HepG2 (cell line): ENCODE measurements around the gene CRNKL1.

Source experiments
- ARNT2 ChIP-seq: sonication (generic); formaldehyde crosslinking; IDR thresholded peaks from 2 replicates; pipeline ENCODE4 v1.8.0; 2022; ENCODE audit warnings: mild to moderate bottlenecking, low read depth, missing genetic modification reagents, moderate library complexity
- MTF2 ChIP-seq: sonication (generic); formaldehyde crosslinking; IDR thresholded peaks from 2 replicates; pipeline ENCODE4 v1.5.0; 2020; ENCODE audit warnings: missing genetic modification reagents, borderline replicate concordance
- NR2C2 ChIP-seq: sonication (generic); formaldehyde crosslinking; IDR thresholded peaks from 2 replicates; pipeline ENCODE4 v1.4.0; 2020; ENCODE audit warnings: missing genetic modification reagents, mild to moderate bottlenecking, moderate library complexity, borderline replicate concordance
- POLR2AphosphoS5 ChIP-seq: IDR thresholded peaks from 2 replicates; pipeline ENCODE4 v1.6.1; 2012; ENCODE audit warnings: low read depth, low read length
- TARDBP ChIP-seq: sonication (generic); formaldehyde crosslinking; IDR thresholded peaks from 2 replicates; pipeline ENCODE4 v1.8.0; 2022; ENCODE audit warnings: mild to moderate bottlenecking, missing genetic modification reagents
- WIZ ChIP-seq: sonication (generic); formaldehyde crosslinking; IDR thresholded peaks from 2 replicates; pipeline ENCODE4 v1.5.1; 2020; ENCODE audit warnings: mild to moderate bottlenecking, missing genetic modification reagents
- ZBTB7B ChIP-seq: sonication (generic); formaldehyde crosslinking; IDR thresholded peaks from 2 replicates; pipeline ENCODE4 v1.4.0; 2020; ENCODE audit warnings: missing genetic modification reagents
- ZNF530 ChIP-seq: sonication (generic); formaldehyde crosslinking; IDR thresholded peaks from 2 replicates; pipeline ENCODE4 v1.5.0; 2020; ENCODE audit warnings: low read depth, mild to moderate bottlenecking, missing genetic modification reagents
- ZNF703 ChIP-seq: sonication (generic); formaldehyde crosslinking; IDR thresholded peaks from 2 replicates; pipeline ENCODE4 v1.5.1; 2020; ENCODE audit warnings: missing genetic modification reagents, mild to moderate bottlenecking, moderate library complexity, borderline replicate concordance
- TF ChIP-seq, protein P1 (sequence below): sonication (generic); formaldehyde crosslinking; IDR thresholded peaks from 2 replicates; pipeline ENCODE4 v1.5.0; 2020; ENCODE audit warnings: mild to moderate bottlenecking, missing genetic modification reagents, moderate library complexity

GRCh38 chr20:20031790-20032189 lies 20.5 kb downstream of the CRNKL1 start:
- no peak for TF ChIP-seq MTF2
- TF ChIP-seq ZNF530 = no peak
- no peak for TF ChIP-seq POLR2AphosphoS5
- TF ChIP-seq TARDBP (CRISPR knock-in tag) = no peak
- no peak for TF ChIP-seq ZBTB7B (CRISPR knock-in tag)
- TF ChIP-seq, protein P1, sequence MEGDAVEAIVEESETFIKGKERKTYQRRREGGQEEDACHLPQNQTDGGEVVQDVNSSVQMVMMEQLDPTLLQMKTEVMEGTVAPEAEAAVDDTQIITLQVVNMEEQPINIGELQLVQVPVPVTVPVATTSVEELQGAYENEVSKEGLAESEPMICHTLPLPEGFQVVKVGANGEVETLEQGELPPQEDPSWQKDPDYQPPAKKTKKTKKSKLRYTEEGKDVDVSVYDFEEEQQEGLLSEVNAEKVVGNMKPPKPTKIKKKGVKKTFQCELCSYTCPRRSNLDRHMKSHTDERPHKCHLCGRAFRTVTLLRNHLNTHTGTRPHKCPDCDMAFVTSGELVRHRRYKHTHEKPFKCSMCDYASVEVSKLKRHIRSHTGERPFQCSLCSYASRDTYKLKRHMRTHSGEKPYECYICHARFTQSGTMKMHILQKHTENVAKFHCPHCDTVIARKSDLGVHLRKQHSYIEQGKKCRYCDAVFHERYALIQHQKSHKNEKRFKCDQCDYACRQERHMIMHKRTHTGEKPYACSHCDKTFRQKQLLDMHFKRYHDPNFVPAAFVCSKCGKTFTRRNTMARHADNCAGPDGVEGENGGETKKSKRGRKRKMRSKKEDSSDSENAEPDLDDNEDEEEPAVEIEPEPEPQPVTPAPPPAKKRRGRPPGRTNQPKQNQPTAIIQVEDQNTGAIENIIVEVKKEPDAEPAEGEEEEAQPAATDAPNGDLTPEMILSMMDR (CRISPR knock-in tag) = no peak
- no peak for TF ChIP-seq ZNF703 (CRISPR knock-in tag)
- no peak for TF ChIP-seq ARNT2 (CRISPR knock-in tag)
- no peak for TF ChIP-seq NR2C2 (CRISPR knock-in tag)
- no peak for TF ChIP-seq WIZ (CRISPR knock-in tag)
